ENCODE measurements around the gene RMI1.

DNA sequence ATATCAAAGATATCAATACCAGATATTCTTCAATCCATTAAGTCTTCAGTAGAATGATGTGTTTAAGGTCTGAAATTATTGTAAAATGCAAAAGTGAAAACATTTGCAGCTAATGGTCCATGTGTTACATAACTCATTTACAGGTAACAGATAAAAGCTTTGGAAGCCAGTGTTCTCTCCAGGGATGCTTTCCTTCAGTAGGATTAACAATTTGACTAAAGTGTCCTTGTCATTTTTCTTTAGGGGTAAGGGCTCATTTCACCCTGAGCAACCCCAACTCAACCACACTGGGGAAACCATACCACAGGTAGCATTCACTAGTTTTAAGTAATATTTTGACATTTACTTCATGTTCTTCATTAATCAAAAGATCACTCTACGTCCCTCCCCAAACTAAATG lies 13.5 kb upstream of the RMI1 start:
- TF ChIP-seq, protein P1, sequence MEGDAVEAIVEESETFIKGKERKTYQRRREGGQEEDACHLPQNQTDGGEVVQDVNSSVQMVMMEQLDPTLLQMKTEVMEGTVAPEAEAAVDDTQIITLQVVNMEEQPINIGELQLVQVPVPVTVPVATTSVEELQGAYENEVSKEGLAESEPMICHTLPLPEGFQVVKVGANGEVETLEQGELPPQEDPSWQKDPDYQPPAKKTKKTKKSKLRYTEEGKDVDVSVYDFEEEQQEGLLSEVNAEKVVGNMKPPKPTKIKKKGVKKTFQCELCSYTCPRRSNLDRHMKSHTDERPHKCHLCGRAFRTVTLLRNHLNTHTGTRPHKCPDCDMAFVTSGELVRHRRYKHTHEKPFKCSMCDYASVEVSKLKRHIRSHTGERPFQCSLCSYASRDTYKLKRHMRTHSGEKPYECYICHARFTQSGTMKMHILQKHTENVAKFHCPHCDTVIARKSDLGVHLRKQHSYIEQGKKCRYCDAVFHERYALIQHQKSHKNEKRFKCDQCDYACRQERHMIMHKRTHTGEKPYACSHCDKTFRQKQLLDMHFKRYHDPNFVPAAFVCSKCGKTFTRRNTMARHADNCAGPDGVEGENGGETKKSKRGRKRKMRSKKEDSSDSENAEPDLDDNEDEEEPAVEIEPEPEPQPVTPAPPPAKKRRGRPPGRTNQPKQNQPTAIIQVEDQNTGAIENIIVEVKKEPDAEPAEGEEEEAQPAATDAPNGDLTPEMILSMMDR (IDR thresholded peaks at IDR 0.05 in 2 of 3, conservative IDR thresholded peaks at IDR 0.05 in 1 of 3; ENCODE audit: control insufficient read depth in 2 of 3, extremely low read depth in 1 of 3, insufficient read depth in 1 of 3, low read depth in 3 of 3, low read length in 3 of 3), result no peak
- TF ChIP-seq, protein P2, sequence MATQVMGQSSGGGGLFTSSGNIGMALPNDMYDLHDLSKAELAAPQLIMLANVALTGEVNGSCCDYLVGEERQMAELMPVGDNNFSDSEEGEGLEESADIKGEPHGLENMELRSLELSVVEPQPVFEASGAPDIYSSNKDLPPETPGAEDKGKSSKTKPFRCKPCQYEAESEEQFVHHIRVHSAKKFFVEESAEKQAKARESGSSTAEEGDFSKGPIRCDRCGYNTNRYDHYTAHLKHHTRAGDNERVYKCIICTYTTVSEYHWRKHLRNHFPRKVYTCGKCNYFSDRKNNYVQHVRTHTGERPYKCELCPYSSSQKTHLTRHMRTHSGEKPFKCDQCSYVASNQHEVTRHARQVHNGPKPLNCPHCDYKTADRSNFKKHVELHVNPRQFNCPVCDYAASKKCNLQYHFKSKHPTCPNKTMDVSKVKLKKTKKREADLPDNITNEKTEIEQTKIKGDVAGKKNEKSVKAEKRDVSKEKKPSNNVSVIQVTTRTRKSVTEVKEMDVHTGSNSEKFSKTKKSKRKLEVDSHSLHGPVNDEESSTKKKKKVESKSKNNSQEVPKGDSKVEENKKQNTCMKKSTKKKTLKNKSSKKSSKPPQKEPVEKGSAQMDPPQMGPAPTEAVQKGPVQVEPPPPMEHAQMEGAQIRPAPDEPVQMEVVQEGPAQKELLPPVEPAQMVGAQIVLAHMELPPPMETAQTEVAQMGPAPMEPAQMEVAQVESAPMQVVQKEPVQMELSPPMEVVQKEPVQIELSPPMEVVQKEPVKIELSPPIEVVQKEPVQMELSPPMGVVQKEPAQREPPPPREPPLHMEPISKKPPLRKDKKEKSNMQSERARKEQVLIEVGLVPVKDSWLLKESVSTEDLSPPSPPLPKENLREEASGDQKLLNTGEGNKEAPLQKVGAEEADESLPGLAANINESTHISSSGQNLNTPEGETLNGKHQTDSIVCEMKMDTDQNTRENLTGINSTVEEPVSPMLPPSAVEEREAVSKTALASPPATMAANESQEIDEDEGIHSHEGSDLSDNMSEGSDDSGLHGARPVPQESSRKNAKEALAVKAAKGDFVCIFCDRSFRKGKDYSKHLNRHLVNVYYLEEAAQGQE (IDR thresholded peaks at IDR 0.05; ENCODE audit: low read depth, low read length), result no peak
- TF ChIP-seq, protein P3, sequence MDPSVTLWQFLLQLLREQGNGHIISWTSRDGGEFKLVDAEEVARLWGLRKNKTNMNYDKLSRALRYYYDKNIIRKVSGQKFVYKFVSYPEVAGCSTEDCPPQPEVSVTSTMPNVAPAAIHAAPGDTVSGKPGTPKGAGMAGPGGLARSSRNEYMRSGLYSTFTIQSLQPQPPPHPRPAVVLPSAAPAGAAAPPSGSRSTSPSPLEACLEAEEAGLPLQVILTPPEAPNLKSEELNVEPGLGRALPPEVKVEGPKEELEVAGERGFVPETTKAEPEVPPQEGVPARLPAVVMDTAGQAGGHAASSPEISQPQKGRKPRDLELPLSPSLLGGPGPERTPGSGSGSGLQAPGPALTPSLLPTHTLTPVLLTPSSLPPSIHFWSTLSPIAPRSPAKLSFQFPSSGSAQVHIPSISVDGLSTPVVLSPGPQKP (IDR thresholded peaks at IDR 0.05; ENCODE audit: low read depth, low read length), result no peak
- TF ChIP-seq SMC3 (IDR thresholded peaks at IDR 0.05; ENCODE audit: borderline replicate concordance, low read length), result no peak
- TF ChIP-seq, protein P4, sequence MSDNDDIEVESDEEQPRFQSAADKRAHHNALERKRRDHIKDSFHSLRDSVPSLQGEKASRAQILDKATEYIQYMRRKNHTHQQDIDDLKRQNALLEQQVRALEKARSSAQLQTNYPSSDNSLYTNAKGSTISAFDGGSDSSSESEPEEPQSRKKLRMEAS (IDR thresholded peaks at IDR 0.05; ENCODE audit: low read depth, low read length), result no peak
- TF ChIP-seq POLR2A (IDR thresholded peaks at IDR 0.05; ENCODE audit: low read depth, low read length), result no peak
- no peak for TF ChIP-seq EP300 (IDR thresholded peaks at IDR 0.05; ENCODE audit: borderline replicate concordance in 1 of 2, control insufficient read depth in 1 of 2, low read depth in 2 of 2, low read length in 2 of 2)
- no peak for TF ChIP-seq CEBPB (IDR thresholded peaks at IDR 0.05; ENCODE audit: borderline replicate concordance in 1 of 2, low read depth in 2 of 2, low read length in 2 of 2)
- TF ChIP-seq GABPA (IDR thresholded peaks at IDR 0.05; ENCODE audit: low read depth), result no peak
- no peak for TF ChIP-seq CHD2 (IDR thresholded peaks at IDR 0.05; ENCODE audit: borderline replicate concordance, low read depth, low read length)
- no peak for TF ChIP-seq CREM (IDR thresholded peaks at IDR 0.05; ENCODE audit: low read depth)
- TF ChIP-seq ZBED1 (IDR thresholded peaks at IDR 0.05; ENCODE audit: borderline replicate concordance), result no peak
